ENCODE results near the gene CXCL16. TPM values are rescaled to one million over a fixed set of nuclear protein-coding genes. Genes with fewer than 3 reads are reported as not detected.
"Not testable (repeated sequence)": the region's sequence is repeated elsewhere in the genome, so short reads cannot be mapped to it uniquely, and the experiment has no call there.

The CXCL16 gene
- total and polyA plus RNA-seq, 8 donors: 13.7 to 47.4 (median 28.8) TPM

GRCh38 chr17:4696437-4696805 lies 43.3 kb downstream of the CXCL16 start:
- Histone ChIP-seq H3K9me3 (no peaks in the 10 kb centered on the region), H3K27ac (no peak overlapping the region), H3K36me3 (peaks cover 0 to 35% (median 14%) of the 10 kb centered on the region in 4 donors), H3K4me3 (no peak overlapping the region), H3K27me3 (no peaks in the 10 kb centered on the region), H3K4me1 (peaks cover 0 to 16% (median 13%) of the 10 kb centered on the region in 4 donors)
- no peak for TF ChIP-seq CTCF (IDR thresholded peaks at IDR 0.05)
- TF ChIP-seq POLR2AphosphoS5 (IDR thresholded peaks at IDR 0.05): no peak
- TF ChIP-seq POLR2A (IDR thresholded peaks at IDR 0.05): no peak
- TF ChIP-seq EP300 (IDR thresholded peaks at IDR 0.05): no peak
- WGBS, 5 donors: 65 to 81% (median 69%) methylated on average over 6 of the region's 6 CpGs
- no peak for DNase-seq
- intact Hi-C loops (cut with DNase I; ENCODE audit: low total_unique reads): no loop called here

DNA sequence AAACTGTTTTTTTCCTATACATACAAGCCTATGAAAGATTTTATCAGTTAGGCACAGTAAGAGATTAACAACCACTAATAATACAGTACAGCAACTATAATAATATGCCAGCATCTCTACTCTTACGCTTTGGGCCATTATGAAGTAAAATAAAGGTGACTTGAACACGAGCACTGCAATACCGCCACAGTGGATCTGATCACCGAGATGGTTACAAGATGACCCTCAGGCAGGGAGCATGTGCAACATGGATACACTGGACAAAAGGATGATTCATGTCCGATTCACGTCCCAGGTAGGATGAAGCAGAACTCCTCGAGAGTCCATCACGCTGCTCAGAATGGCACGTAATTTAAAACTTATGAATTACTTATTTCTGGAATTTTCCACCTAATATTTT lies 46.3 kb downstream of the CXCL16 start:
- Histone ChIP-seq H3K27ac (no peak overlapping the region), H3K36me3 (peaks cover 7 to 61% (median 39%) of the 10 kb centered on the region in 4 donors), H3K27me3 (no peaks in the 10 kb centered on the region), H3K4me3 (no peak overlapping the region), H3K4me1 (peaks cover 0 to 21% (median 12%) of the 10 kb centered on the region in 4 donors), H3K9me3 (no peaks in the 10 kb centered on the region)
- no peak for DNase-seq
- TF ChIP-seq EP300 (IDR thresholded peaks at IDR 0.05): no peak
- TF ChIP-seq POLR2A (IDR thresholded peaks at IDR 0.05): no peak
- no peak for TF ChIP-seq POLR2AphosphoS5 (IDR thresholded peaks at IDR 0.05)
- TF ChIP-seq CTCF (IDR thresholded peaks at IDR 0.05): no peak
- intact Hi-C loops (cut with DNase I; ENCODE audit: low total_unique reads): no loop called here
- WGBS, 5 donors: 84 to 89% (median 86%) methylated on average over 9 of the region's 9 CpGs

- Histone ChIP-seq H3K27me3 (no peaks in the 10 kb centered on the region), H3K4me3 (no peak overlapping the region), H3K27ac (peak overlapping the region in 4 of 5 donors; percentile 6 to 42 (median 17)), H3K4me1 (peaks cover 0 to 21% (median 12%) of the 10 kb centered on the region in 4 donors), H3K36me3 (peaks cover 7 to 59% (median 41%) of the 10 kb centered on the region in 4 donors), H3K9me3 (no peaks in the 10 kb centered on the region)
- intact Hi-C loops (cut with DNase I; ENCODE audit: low total_unique reads): no loop called here
- peak in 1 of 2 donors; percentile 50 for DNase-seq
- TF ChIP-seq EP300 (IDR thresholded peaks at IDR 0.05): no peak
- WGBS, 5 donors: 64 to 67% (median 65%) methylated on average over 8 of the region's 8 CpGs
Observed at GRCh38 chr17:4691686-4692085, 48.0 kb downstream of the CXCL16 start.

- Histone ChIP-seq H3K4me1 (peaks cover 0 to 21% (median 12%) of the 10 kb centered on the region in 4 donors), H3K27me3 (no peaks in the 10 kb centered on the region), H3K4me3 (no peak overlapping the region), H3K9me3 (no peaks in the 10 kb centered on the region), H3K36me3 (peaks cover 7 to 57% (median 46%) of the 10 kb centered on the region in 4 donors), H3K27ac (peak overlapping the region in 1 of 5 donors; percentile 6)
- peak in 1 of 2 donors; percentile 43 for DNase-seq
- TF ChIP-seq EP300 (IDR thresholded peaks at IDR 0.05) (no peak), CTCF (IDR thresholded peaks at IDR 0.05) (no peak), POLR2A (IDR thresholded peaks at IDR 0.05) (no peak), POLR2AphosphoS5 (IDR thresholded peaks at IDR 0.05) (no peak)
- WGBS, 5 donors: 66 to 92% (median 72%) methylated on average over 2 of the region's 2 CpGs
- intact Hi-C loops (cut with DNase I; ENCODE audit: low total_unique reads): no loop called here
Observed at GRCh38 chr17:4690745-4691144, 49.0 kb downstream of the CXCL16 start.

GRCh38 chr17:4689872-4690271 lies 49.9 kb downstream of the CXCL16 start:
- Histone ChIP-seq H3K36me3 (peaks cover 7 to 55% (median 48%) of the 10 kb centered on the region in 4 donors), H3K4me1 (peaks cover 0 to 21% (median 12%) of the 10 kb centered on the region in 4 donors)
- H3K27ac ChIP-seq; intact Hi-C loops (cut with DNase I; ENCODE audit: low total_unique reads); H3K4me3 ChIP-seq; H3K27me3 ChIP-seq; DNase-seq; H3K9me3 ChIP-seq: not testable (repeated sequence)
- WGBS, 5 donors: 87 to 94% (median 89%) methylated on average over 12 of the region's 12 CpGs

GRCh38 chr17:4683739-4684138 lies 56.0 kb downstream of the CXCL16 start:
- H3K9me3 ChIP-seq; H3K27me3 ChIP-seq; H3K4me1 ChIP-seq; intact Hi-C loops (cut with DNase I; ENCODE audit: low total_unique reads); H3K4me3 ChIP-seq: not testable (repeated sequence)
- DNase-seq: peak in 1 of 2 donors; percentile 38
- peak overlapping the region in 2 of 5 donors; percentile 6 to 49 for H3K27ac ChIP-seq
- H3K36me3 ChIP-seq: peaks cover 21 to 71% (median 68%) of the 10 kb centered on the region in 4 donors
- 67 to 94% (median 89%) methylated on average over 5 of the region's 5 CpGs for WGBS, 5 donors
